ENCODE data around the gene MECR.

GRCh38 chr1:29221296-29221695 is 9.4 kb downstream of the MECR start:
- TF ChIP-seq CTCF (optimal IDR thresholded peaks at IDR 0.05 in 1 of 3, IDR thresholded peaks at IDR 0.05 in 1 of 3, conservative IDR thresholded peaks at IDR 0.05 in 1 of 3; ENCODE audit: extremely low read depth in 1 of 3, insufficient read depth in 2 of 3, low read length in 3 of 3) (no peak), EZH2 (IDR thresholded peaks at IDR 0.05; ENCODE audit: low read length) (no peak)

Data from keratinocyte (primary cell).